GM06990 (cell line): ENCODE data around the gene ZNF281.

Experiments
- DNase-seq: peaks from one replicate; pipeline ENCODE4 v3.0.0-alpha.2; 2011; ENCODE audit not compliant: insufficient read length; ENCODE audit errors: extremely low read depth
- H3K27me3 ChIP-seq: replicated peaks from 2 replicates; pipeline ENCODE4 v1.6.0; 2011; ENCODE audit warnings: low read length; ENCODE audit not compliant: control insufficient read depth, insufficient read depth
- H3K36me3 ChIP-seq: 2 replicates; pipeline ENCODE4 v1.5.1; 2011; ENCODE audit warnings: low read length; ENCODE audit not compliant: control insufficient read depth, insufficient read depth
- H3K4me3 ChIP-seq: replicated peaks from 2 replicates; pipeline ENCODE4 v1.5.1; 2011; ENCODE audit warnings: low read depth, mild to moderate bottlenecking, control low read depth, low read length
- CTCF ChIP-seq: IDR thresholded peaks from 2 replicates; pipeline ENCODE4 v1.5.1; 2011; ENCODE audit warnings: low read length, control low read depth, mild to moderate bottlenecking, inconsistent platforms; ENCODE audit not compliant: insufficient read depth, poor library complexity, severe bottlenecking

ZNF281 gene

GRCh38 chr1:200378096-200378495 is 31.7 kb downstream of the ZNF281 start:
- Histone ChIP-seq H3K36me3 (no peaks in the 10 kb centered on the region), H3K4me3 (no peak overlapping the region; the same call in 1 of the 2 replicates), H3K27me3 (no peaks in the 10 kb centered on the region)
- TF ChIP-seq CTCF = no peak
- DNase-seq = no peak

- H3K27me3 ChIP-seq = no peaks in the 10 kb centered on the region
- no peak overlapping the region for H3K4me3 ChIP-seq
- DNase-seq = no peak
- H3K36me3 ChIP-seq = no peaks in the 10 kb centered on the region
- TF ChIP-seq CTCF = no peak
These were observed 33.3 kb downstream of the ZNF281 start for GRCh38 chr1:200376528-200376927.

- TF ChIP-seq CTCF = no peak
- Histone ChIP-seq H3K4me3 (no peak overlapping the region), H3K27me3 (no peaks in the 10 kb centered on the region), H3K36me3 (no peaks in the 10 kb centered on the region)
- no peak for DNase-seq
These were observed 35.1 kb downstream of the ZNF281 start for GRCh38 chr1:200374569-200375295.

- Histone ChIP-seq H3K27me3 (no peaks in the 10 kb centered on the region), H3K4me3 (peak overlapping the region; percentile 6), H3K36me3 (no peaks in the 10 kb centered on the region)
- no peak for TF ChIP-seq CTCF
- no peak for DNase-seq
These were observed 36.0 kb downstream of the ZNF281 start for GRCh38 chr1:200373811-200374231.

GRCh38 chr1:200372885-200373181 is 37.0 kb downstream of the ZNF281 start:
- Histone ChIP-seq H3K27me3 (no peaks in the 10 kb centered on the region), H3K36me3 (no peaks in the 10 kb centered on the region), H3K4me3 (no peak overlapping the region)
- no peak for DNase-seq
- TF ChIP-seq CTCF = no peak

- TF ChIP-seq CTCF = no peak
- no peaks in the 10 kb centered on the region for H3K27me3 ChIP-seq
- no peak overlapping the region for H3K4me3 ChIP-seq
- no peaks in the 10 kb centered on the region for H3K36me3 ChIP-seq
- DNase-seq = no peak
These were observed 37.5 kb downstream of the ZNF281 start for GRCh38 chr1:200372095-200372884.
